ENCODE results near the gene PIK3C2G.

DNA sequence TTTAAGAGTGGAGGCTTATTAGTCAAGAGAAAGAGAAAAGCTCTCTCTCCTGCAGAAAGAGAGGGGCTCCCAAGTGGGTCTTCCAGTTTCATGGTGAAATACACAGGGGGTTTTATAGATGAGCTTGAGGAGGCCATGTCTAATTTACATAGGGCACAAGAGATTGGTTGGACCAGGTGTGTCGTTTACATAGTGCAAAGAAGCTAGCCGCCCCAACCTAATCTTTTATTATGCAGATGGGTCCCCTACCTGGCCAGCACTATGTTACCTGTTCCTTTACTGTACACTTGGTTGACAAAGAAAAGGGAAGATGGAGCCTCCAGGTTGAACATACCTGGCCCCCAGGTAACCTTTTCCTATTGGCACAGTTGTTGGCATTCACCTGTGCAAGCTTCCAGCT is 195.0 kb downstream of the PIK3C2G start:
- TF ChIP-seq POLR2AphosphoS5 (IDR thresholded peaks at IDR 0.05; ENCODE audit: low read depth, low read length) (no peak), POLR2A (IDR thresholded peaks at IDR 0.05; ENCODE audit: low read depth, low read length) (no peak), POU2F2 (IDR thresholded peaks at IDR 0.05; ENCODE audit: low read depth, low read length) (no peak)

Data from GM12891 (cell line).